ENCODE results near the gene CDC5L.

CDC5L gene

DNA sequence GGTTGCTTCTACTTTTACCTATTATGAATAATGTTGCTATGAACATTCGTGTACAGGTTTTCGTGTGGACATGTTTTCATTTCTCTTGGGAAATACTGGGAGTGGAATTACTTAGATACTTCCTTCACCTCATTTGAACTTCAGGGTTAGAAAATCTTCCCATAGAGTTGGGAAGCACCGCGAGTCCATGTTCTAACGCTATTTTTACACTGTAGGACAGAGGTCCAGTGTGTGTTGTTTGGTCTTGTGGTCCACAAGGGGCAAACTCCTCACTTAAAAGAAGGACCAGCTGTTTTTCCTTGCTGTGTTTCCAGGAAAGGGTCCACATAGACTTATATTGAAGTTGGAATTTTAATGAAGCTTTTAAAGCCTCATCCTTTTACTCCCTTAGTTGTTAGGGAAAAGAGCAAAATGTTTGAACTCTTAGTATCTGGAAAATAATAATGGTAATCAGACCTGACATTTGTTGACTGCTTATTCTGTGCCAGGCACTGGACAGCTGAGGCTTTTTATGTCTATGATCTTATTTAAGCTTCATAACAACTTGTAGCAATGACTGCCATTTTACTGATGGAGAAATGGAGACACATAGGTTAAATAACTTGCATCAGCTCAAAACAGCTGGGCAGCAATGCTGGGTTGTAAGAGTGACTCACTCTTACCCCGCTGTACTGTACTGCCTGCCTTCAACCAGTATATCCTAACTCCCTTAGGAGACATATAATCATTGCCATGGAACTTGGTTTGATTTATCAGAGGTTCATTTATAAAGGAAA lies 52.0 kb downstream of the CDC5L start:
- H3K27me3 ChIP-seq (ENCODE audit: low read length): no peaks in the 10 kb centered on the region
- H2AFZ ChIP-seq (ENCODE audit: low read depth, low read length, severe bottlenecking): no peak overlapping the region
- H3K79me2 ChIP-seq (ENCODE audit: insufficient read depth, low read length): peaks cover 90% of the 10 kb centered on the region
- peaks cover 79% of the 10 kb centered on the region for H3K36me3 ChIP-seq (ENCODE audit: low read length)
- TF ChIP-seq, protein P1, sequence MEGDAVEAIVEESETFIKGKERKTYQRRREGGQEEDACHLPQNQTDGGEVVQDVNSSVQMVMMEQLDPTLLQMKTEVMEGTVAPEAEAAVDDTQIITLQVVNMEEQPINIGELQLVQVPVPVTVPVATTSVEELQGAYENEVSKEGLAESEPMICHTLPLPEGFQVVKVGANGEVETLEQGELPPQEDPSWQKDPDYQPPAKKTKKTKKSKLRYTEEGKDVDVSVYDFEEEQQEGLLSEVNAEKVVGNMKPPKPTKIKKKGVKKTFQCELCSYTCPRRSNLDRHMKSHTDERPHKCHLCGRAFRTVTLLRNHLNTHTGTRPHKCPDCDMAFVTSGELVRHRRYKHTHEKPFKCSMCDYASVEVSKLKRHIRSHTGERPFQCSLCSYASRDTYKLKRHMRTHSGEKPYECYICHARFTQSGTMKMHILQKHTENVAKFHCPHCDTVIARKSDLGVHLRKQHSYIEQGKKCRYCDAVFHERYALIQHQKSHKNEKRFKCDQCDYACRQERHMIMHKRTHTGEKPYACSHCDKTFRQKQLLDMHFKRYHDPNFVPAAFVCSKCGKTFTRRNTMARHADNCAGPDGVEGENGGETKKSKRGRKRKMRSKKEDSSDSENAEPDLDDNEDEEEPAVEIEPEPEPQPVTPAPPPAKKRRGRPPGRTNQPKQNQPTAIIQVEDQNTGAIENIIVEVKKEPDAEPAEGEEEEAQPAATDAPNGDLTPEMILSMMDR (IDR thresholded peaks at IDR 0.05; ENCODE audit: insufficient read depth, low read length, poor library complexity, severe bottlenecking): no peak
- no peak for TF ChIP-seq EZH2phosphoT487 (conservative IDR thresholded peaks at IDR 0.05; ENCODE audit: low read length)
- H3K9me2 ChIP-seq (replicated peaks; ENCODE audit: insufficient read depth, low read length): no peaks in the 10 kb centered on the region
- H3K4me3 ChIP-seq (ENCODE audit: insufficient read depth, low read length, poor library complexity, severe bottlenecking): no peak overlapping the region
- no peak overlapping the region for H3K4me2 ChIP-seq (ENCODE audit: low read depth, low read length, poor library complexity, severe bottlenecking)
- 0 out of 2 replicates have a peak, but pooled peaks cover 7% of the 10 kb centered on the region for H3F3A ChIP-seq (ENCODE audit: insufficient read depth)
- H4K20me1 ChIP-seq (ENCODE audit: low read depth, low read length): 0 out of 2 replicates have a peak, but pooled peaks cover 13% of the 10 kb centered on the region
- H3K27ac ChIP-seq (ENCODE audit: low read depth, low read length): no peak overlapping the region
- H3K9ac ChIP-seq (ENCODE audit: low read length): no peak overlapping the region
- no peaks in the 10 kb centered on the region for H3K9me3 ChIP-seq (ENCODE audit: insufficient read depth, low read length)

DNA sequence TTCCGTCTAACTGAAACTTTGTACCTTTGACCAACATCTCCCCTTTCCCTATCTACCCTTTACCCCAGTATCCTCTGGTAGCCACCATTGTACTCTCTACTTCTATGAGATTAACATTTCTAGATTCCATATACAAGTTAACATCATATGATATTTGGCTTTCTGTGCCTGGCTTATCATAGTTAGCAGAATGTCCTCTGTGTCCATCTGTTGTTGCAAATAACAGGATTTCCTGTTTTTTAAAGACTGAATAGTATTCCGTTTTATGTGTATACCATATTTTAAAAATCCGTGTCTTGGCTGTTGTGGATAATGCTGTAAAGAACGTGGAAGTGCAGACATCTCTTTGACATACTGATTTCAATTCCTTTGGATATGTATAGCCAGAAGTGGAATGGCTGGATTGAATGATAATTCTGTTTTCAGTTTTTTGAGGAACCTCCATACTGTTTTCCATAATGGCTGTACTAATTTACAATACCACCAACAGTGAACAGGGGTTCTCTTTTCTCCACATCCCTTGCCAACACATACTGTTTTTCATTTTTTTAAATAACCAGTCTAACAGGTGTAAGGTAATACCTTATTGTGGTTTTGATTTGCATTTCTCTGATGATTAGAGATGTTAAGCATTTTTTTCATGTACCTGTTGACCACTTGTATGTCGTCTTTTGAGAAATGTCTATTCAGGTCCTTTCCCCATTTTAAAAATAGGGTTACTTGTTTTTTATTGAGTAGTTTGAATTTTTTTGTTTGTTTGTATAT lies 53.8 kb downstream of the CDC5L start:
- Histone ChIP-seq H3K9ac (ENCODE audit: low read length) (no peak overlapping the region), H3F3A (ENCODE audit: insufficient read depth) (0 out of 2 replicates have a peak, but pooled peaks cover 7% of the 10 kb centered on the region), H3K27ac (ENCODE audit: low read depth, low read length) (no peak overlapping the region), H3K9me2 (replicated peaks; ENCODE audit: insufficient read depth, low read length) (no peaks in the 10 kb centered on the region), H3K4me2 (ENCODE audit: low read depth, low read length, poor library complexity, severe bottlenecking) (no peak overlapping the region), H3K36me3 (ENCODE audit: low read length) (peaks cover 77% of the 10 kb centered on the region), H2AFZ (ENCODE audit: low read depth, low read length, severe bottlenecking) (no peak overlapping the region), H3K9me3 (ENCODE audit: insufficient read depth, low read length) (no peaks in the 10 kb centered on the region), H3K4me3 (ENCODE audit: insufficient read depth, low read length, poor library complexity, severe bottlenecking) (no peak overlapping the region), H4K20me1 (ENCODE audit: low read depth, low read length) (0 out of 2 replicates have a peak, but pooled peaks cover 10% of the 10 kb centered on the region), H3K79me2 (ENCODE audit: insufficient read depth, low read length) (peaks cover 79% of the 10 kb centered on the region), H3K27me3 (ENCODE audit: low read length) (no peaks in the 10 kb centered on the region)
- TF ChIP-seq, protein P1 (IDR thresholded peaks at IDR 0.05; ENCODE audit: insufficient read depth, low read length, poor library complexity, severe bottlenecking): no peak
- no peak for TF ChIP-seq EZH2phosphoT487 (conservative IDR thresholded peaks at IDR 0.05; ENCODE audit: low read length)

DNA sequence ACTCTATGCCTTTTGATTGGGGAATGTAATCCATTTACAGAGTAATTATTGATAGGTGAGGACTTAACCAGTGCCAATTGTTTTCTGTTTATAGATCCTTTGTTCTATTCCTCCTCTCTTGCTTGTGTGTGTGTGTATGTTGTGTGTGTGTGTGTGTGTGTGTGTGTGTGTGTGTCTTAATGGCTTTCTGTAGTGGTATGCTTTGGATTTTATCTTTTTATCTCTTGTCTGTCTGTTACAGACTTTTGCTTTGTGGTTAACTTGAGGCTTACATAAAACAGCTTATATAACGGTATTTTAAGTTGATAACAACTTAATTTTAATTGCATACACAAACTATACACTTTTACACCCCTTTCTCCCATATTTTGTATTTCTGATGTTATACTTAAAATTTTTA lies 54.7 kb downstream of the CDC5L start:
- Histone ChIP-seq H3K27me3 (ENCODE audit: low read length) (no peaks in the 10 kb centered on the region), H3K79me2 (ENCODE audit: insufficient read depth, low read length) (peaks cover 70% of the 10 kb centered on the region), H4K20me1 (ENCODE audit: low read depth, low read length) (0 out of 2 replicates have a peak, but pooled peaks cover 14% of the 10 kb centered on the region), H3K9me3 (ENCODE audit: insufficient read depth, low read length) (no peaks in the 10 kb centered on the region), H3K9me2 (replicated peaks; ENCODE audit: insufficient read depth, low read length) (no peaks in the 10 kb centered on the region), H2AFZ (ENCODE audit: low read depth, low read length, severe bottlenecking) (no peak overlapping the region), H3K27ac (ENCODE audit: low read depth, low read length) (no peak overlapping the region), H3K4me2 (ENCODE audit: low read depth, low read length, poor library complexity, severe bottlenecking) (no peak overlapping the region), H3K4me3 (ENCODE audit: insufficient read depth, low read length, poor library complexity, severe bottlenecking) (no peak overlapping the region), H3F3A (ENCODE audit: insufficient read depth) (peaks cover 7% of the 10 kb centered on the region; the same call in 1 of the 2 replicates), H3K36me3 (ENCODE audit: low read length) (peaks cover 78% of the 10 kb centered on the region), H3K9ac (ENCODE audit: low read length) (no peak overlapping the region)
- TF ChIP-seq, protein P1 (IDR thresholded peaks at IDR 0.05; ENCODE audit: insufficient read depth, low read length, poor library complexity, severe bottlenecking): no peak
- TF ChIP-seq EZH2phosphoT487 (conservative IDR thresholded peaks at IDR 0.05; ENCODE audit: low read length): no peak
